ENCODE measurements around the gene TYMS.
A peak's percentile ranks its signal among the peaks of the same experiment; 100 is the strongest.
"Not testable (repeated sequence)": the region's sequence is repeated elsewhere in the genome, so short reads cannot be mapped to it uniquely, and the experiment has no call there.

Gene TYMS

DNA sequence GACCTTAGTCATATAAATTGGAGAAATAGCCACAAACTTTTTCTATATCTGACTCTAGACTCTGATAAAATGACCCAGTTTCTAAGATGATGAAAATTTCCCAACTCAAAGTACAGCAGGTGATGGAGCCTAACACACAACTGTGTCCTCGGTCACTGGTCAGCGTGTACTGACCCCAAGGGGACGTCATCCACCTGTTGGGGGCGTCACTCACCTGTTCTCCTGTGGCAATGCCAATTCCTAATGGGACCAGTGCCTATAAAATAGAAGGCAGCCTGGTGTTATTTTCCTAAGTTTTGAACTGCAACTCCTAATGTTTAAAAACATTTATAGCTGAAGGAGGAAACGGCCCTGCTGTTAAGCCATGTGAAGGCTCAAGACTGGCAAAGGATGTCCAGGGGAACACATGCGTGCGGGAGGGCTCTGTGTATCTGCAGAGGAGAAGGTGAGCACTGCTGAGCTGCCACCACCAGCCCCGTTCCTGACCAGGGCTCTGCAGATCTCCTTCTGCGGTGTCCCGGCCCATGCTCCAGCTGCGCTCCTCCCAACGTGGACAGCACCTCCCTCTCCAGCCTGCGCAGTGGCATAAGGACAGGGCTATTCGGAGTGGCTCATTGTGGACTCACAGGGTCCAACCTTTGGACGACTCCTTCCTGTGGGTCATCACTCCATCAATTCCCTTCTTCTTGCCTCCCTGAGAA is 21.2 kb downstream of the TYMS start:
- DNase-seq, result no peak

GRCh38 chr18:679516-679915 is 22.1 kb downstream of the TYMS start:
- no peak for DNase-seq

DNA sequence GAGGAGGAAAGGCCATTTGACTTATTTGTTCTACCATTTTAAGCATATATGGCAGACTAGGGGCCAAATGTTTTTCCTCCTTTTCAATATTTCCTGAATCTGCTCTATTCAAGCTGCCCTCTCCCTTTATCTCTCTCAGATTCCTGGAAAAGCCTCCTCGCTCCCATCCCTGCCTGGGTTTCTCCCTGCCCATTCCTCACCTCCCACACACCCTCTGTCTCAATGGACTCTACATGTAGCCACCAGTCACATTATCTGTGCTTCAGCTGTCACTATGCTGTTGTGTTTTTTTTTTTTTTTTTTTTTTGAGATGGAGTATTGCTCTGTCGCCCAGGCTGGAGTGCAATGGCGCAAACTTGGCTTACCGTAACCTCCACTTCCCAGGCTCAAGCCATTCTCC is 22.9 kb downstream of the TYMS start:
- DNase-seq, result no peak

DNA sequence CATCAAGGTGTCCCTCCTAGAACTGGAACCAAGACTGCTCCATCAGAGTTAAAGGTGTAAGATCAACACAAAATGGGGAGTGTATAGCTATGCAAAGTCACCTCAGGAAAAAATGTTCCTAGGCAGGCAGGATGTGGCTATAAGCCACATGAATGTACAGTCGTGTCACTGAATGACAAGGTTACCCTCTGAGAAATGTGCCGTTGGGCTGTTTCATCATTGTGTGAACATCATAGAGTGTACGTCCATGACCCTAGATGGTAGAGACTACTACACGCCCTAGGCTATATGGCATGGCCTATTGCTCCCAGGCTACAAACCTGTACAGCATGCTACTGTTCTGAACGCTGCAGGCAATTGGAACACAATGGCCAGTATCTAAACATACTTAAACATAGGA is 24.5 kb downstream of the TYMS start:
- peak; percentile 41 for DNase-seq

DNA sequence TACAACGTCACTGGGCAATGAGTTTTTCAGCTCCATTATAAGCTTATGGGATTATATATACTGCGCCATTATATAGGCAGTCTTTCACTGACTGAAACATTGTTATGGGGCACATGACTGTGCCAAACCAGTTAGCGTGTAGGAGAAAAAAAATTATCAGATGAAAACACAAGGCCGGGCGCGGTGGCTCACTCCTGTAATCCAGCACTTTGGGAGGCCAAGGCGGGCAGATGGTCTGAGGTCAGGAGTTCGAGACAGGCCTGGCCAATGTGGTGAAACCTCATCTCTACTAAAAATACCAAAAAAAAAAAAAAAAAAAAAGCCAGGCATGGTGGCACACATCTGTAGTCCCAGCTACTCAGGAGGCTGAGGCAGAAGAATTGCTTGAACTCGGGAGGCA is 25.0 kb downstream of the TYMS start:
- not testable (repeated sequence) for DNase-seq

GRCh38 chr18:682833-683232 is 25.4 kb downstream of the TYMS start:
- no peak for DNase-seq

DNA sequence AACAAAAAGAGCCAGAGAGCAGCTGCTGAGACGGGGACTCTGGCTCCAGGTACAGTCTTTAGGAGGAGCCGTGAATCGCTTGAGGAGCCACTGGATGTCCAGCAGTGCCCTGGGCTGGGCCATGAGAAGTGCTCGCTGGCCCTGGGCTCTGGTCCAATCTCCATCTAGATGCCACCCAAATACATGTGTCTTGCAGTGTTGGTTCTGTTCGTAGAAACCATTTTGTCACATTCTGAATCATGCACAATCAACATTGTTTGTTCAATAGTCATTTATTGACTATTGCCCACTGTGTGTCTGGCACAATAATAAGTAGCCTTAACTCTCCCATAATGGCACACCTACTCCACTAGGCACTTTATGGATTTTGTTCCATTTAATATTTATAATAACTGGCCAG is 26.1 kb downstream of the TYMS start:
- DNase-seq, result no peak

DNA sequence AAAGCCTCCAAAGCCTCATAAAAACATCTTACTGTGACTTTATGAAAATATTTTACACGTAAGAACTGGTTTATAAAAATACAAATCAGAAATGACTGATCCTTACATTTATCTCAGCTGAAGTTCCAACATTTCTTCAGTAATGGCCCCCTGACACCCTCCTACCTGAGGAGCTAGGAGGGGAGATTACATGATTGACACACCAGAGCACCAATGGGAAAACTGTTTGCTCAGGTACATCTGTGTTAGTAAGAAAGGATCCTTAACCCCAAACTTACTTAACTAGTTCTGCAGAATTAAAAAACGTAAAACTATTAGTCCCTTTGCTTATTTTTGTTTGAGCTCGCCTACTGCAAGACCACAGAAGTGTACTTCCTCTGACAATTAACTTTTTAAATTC is 28.0 kb downstream of the TYMS start:
- DNase-seq, result no peak

DNA sequence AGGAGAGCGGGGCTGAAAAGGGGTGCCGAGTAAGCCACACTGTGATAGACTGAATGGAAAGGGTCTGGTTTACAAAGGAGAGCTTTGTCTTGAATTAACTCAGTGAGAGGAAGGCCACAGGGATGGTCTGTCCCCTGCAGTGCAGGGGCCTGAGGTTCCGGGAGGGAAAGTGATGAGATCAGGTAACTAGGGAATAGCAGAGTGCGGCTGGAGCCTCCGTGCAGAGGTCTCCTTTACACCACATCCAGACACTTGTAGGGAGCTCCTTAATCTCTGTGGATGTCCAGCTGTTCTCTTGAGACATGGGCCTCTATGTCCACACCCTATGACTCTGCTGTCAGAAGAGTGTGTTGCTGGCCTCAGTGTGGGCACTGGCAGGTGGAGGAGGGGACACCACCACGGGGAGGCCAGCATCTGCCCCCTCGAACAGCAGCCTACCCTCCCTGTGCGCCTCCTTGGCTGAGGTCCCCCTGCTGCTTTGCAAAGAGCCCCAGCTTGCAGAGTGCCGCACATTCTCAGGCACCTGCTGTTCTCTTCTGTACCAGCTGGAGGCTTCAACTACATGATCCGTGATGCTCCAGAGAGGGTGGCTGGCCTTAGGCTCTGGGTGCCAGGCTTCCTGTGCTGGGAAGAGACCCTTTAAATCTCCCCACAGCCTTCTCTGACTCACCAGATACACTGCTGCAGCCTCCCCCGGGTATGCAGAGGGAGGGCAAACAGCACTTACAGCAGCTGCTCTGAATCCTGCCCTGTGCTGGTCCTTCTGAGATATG is 29.1 kb downstream of the TYMS start:
- DNase-seq, result no peak

DNA sequence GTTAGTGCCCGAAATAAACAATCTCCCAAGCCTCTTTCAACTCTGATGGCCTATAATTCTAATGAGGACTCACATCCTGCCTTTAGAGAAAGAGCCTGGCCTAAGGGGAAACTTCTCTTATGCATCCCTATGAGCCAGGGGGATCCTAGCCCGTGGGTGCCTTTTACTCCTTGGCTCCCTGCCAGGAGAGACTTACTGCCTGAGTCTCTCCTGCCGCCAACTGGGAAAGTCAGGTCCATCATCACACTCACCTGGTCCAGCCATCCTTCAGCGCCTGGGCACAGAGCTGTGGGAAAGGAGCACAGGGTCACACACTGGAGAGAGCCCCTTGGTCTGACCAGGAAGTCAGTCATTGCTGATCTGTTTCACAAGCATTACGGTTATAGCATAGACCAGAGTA is 30.9 kb downstream of the TYMS start:
- no peak for DNase-seq

GRCh38 chr18:692824-693223 is 35.4 kb downstream of the TYMS start:
- no peak for DNase-seq

GRCh38 chr18:693466-694187 is 36.2 kb downstream of the TYMS start:
- DNase-seq, result no peak

GRCh38 chr18:697012-697411 is 39.6 kb downstream of the TYMS start:
- no peak for DNase-seq

- no peak for DNase-seq
Measured at GRCh38 chr18:697800-698199, 40.3 kb downstream of the TYMS start.

GRCh38 chr18:703213-703967 is 45.9 kb downstream of the TYMS start:
- DNase-seq, result no peak

DNA sequence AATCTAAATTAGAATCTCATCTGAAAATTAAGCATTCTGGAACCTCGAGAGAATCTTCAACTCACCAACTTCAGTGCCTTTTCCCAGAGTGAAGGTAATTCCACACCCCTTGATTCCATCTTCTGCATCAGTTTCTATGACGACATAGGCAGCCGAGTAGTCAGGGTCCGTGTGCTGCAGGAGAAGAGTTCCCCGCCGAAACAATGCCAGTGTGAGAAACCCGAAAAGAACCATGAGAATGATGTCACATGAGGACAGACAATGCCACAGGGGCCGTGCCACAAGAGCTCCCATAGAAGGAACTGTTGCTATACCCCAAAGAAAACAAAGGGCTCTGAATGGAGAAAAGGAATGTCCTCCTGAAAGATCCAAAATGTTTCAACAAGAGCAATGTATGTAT is 49.0 kb downstream of the TYMS start:
- DNase-seq, result no peak

DNA sequence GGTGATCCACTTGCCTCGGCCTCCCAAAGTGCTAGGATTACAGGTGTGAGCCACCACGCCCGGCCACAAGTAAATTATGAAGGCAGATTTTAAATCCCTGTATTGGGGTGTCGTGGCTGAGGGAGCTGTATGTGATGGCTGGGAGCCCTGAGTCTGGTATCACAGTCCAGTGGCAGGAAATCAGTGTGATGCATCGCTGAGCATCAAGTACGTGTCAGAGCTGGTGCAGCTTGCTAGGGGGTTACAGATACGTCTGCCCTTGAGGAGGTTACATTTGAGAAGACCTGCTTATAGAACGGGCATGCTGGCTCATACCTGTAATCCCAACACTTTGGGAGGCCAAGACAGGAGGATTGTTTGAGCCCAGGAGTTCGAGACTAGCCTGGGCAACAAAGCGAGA is 50.6 kb downstream of the TYMS start:
- DNase-seq, result no peak

GRCh38 chr18:709771-710170 is 52.3 kb downstream of the TYMS start:
- DNase-seq, result no peak

- no peak for DNase-seq
Measured at GRCh38 chr18:710418-711300, 53.2 kb downstream of the TYMS start.

DNA sequence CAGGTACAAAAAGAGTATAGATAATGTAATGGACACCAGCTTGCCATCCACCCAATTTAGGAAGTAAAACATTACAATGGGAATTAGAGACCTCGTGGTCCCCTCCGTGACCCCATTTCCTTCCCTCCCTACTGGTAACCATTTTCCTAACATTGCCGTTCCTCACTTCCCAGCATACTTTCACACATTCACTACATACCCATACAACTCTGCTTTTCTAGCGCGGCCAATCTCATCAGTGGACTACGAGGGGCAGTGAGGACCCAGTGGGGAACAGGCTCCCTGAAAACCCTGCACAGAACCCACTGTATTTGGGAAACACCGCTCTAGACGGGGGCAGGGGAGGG is 53.8 kb downstream of the TYMS start:
- DNase-seq, result no peak

DNA sequence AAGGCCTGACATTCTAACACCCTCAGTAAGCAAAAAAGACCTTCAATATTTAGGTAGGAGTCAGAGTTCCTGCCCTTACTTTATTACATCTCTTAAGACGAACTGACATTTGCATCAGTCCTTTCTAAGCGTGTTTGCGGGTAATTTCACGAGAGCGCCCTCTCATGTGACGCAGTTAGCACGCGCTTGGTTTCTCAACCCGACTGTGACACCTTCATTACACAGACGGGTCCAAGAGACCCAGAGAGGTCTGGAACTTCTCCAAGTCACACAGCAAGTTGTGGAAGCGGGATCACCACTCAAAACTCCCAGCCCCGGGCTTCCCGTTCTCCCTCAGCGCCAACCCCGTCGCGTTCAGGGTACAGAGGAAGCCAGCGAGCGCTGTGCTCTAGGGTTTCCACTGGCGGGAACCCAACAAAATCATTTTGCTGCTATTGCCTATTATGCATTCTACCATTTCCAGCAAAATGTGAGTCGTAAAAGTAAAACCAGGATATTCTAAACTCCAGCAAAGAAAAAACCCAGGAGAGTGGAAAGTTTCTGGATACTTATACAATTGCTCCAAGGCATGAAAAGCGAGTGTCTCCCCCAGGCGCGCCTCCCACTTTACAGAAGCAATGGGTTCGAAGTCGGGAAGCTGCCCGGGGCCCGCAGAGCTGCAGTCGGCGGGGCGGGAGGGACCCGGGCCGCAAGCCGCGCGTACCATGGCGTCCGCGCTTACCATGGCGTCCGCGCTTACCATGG is 54.4 kb downstream of the TYMS start:
- peak; percentile 77 for DNase-seq

Measured in stimulated activated CD4-positive, alpha-beta T cell treated with anti-CD3 and anti-CD28 coated beads, Interleukin-4, amount 100 ng/mL, for 24 hours (primary cell).